ACC112 (cell line): ENCODE measurements around the gene HIP1R.
A peak's percentile ranks its signal among the peaks of the same experiment; 100 is the strongest.

Experiments
- H2AFZ ChIP-seq: fragments of 200-600 bp; sonication (generic); one replicate; pipeline ENCODE4 v1.6.0; 2017; ENCODE audit warnings: antibody characterized with exemption, low read length; ENCODE audit not compliant: unreplicated experiment
- H3K27ac ChIP-seq: fragments of 200-600 bp; sonication (generic); 2 replicates; pipeline ENCODE4 v1.5.1; 2014; ENCODE audit warnings: low read depth, mild to moderate bottlenecking, antibody characterized with exemption, low read length, moderate library complexity
- H3K27me3 ChIP-seq: fragments of 200-600 bp; sonication (generic); 2 replicates; pipeline ENCODE4 v1.6.1; 2014; ENCODE audit warnings: mild to moderate bottlenecking, antibody characterized with exemption, low read length, moderate library complexity, mixed read lengths; ENCODE audit not compliant: insufficient read depth
- H3K36me3 ChIP-seq: fragments of 200-600 bp; sonication (generic); 2 replicates; pipeline ENCODE4 v1.6.1; 2016; ENCODE audit warnings: mild to moderate bottlenecking, antibody characterized with exemption, low read length, moderate library complexity, mixed read lengths; ENCODE audit not compliant: insufficient read depth
- H3K4me1 ChIP-seq: fragments of 200-600 bp; sonication (generic); one replicate; pipeline ENCODE4 v1.6.1; 2016; ENCODE audit warnings: low read length, mixed read lengths; ENCODE audit not compliant: insufficient read depth, unreplicated experiment, control insufficient read depth
- H3K4me3 ChIP-seq: fragments of 200-600 bp; sonication (generic); 2 replicates; pipeline ENCODE4 v1.5.1; 2014; ENCODE audit warnings: mild to moderate bottlenecking, low read depth, low read length
- H3K79me2 ChIP-seq: fragments of 200-600 bp; sonication (generic); one replicate; pipeline ENCODE4 v1.6.0; 2016; ENCODE audit warnings: low read length; ENCODE audit not compliant: control insufficient read depth, unreplicated experiment, insufficient read depth

The HIP1R gene

DNA sequence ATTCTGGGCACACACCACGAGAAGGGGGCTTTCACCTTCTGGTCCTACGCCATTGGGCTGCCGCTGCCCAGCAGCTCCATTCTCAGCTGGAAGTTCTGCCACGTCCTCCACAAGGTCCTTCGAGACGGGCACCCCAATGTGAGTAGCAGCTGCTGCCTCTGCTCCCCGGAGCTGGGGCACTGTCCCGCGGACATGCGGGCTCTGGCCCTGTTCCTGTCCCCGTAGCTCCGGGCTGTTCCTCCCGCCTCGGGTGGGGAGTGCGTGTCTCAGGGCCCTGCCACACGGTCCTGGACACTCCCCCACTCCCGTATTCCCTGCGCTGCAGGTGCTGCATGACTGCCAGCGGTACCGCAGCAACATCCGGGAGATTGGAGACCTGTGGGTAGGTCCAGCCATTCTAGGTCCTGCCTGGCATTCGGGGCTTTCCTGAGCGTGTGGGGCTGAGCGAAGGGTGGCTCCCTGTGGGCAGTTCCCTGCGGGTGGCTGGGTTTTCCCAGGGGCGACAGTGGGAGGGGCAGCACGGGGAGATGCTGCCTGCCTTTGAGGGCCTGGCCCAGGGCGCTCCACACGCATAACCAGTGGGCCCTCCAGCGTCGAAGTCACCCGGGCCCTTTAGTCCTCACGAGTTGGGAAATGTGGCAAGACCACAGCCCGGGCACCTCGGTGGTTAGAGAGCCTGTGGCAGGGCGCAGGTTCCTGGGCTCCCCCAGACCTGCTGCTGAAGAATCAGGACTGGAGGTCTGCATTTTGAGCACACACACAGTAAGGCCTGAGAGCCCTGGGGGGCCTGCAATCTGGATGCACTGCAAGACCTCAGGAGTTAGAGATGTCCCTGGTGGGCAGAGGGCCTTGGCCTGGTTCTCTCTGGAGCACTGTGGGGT is 13.5 kb downstream of the HIP1R start:
- peaks cover 3% of the 10 kb centered on the region for H3K79me2 ChIP-seq
- H3K4me1 ChIP-seq = peaks cover 25% of the 10 kb centered on the region
- no peaks in the 10 kb centered on the region for H3K27me3 ChIP-seq
- no peak overlapping the region for H2AFZ ChIP-seq
- no peak overlapping the region for H3K4me3 ChIP-seq
- H3K36me3 ChIP-seq = no peaks in the 10 kb centered on the region
- no peak overlapping the region for H3K27ac ChIP-seq

DNA sequence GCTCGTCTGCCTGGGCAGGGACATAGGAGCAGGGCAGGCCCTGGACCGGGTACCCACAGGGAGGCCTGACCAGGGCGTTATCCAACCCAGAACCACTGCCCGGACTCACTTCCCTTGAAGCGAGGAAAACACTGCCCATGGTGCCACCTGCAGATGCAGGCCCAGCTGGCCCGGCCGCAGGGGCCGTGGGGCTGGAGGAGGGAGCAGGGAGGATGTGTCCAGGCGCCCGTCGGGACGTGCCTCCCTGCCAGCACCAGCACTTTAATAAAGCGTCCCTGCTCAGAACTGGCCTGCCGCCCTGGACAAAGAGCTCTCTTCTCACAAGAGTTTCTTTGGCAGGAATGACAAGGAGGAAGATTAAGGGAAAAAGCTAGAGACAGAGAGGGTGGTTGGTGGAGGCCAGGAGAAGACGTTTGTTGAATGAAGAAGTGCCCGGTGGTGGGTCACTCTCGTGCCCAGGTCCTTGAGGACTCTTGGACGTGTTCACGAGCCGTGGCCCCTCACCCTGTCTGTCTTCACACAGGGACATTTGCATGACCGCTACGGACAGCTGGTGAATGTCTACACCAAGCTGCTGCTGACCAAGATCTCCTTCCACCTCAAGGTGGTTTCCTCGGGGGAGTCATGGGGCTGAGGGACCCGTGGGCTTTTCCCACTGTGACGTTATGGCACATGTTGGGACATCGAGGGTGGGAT is 14.2 kb downstream of the HIP1R start:
- Histone ChIP-seq H3K36me3 (no peaks in the 10 kb centered on the region), H3K27ac (no peak overlapping the region), H3K4me1 (peaks cover 25% of the 10 kb centered on the region), H2AFZ (no peak overlapping the region), H3K27me3 (no peaks in the 10 kb centered on the region), H3K79me2 (peaks cover under 1% of the 10 kb centered on the region), H3K4me3 (no peak overlapping the region)

DNA sequence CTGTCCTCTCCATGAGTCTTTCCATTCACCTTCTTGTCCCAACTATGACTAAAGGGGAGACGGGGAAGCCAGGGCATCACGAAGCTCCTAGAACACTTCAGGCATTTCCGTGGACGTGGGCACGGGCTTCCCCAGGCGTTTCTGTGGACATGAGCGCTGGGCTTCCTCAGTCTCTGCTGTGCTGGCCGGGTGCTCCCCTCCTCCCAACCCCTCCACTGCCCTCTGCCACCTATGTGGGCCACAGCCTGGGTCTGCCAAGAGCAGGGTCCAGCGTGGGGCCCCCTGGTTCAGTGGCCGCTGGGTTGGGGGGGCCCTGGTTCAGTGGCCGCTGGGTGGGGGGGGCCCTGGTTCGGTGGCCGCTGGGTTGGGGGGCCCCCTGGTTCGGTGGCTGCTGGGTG is 14.8 kb downstream of the HIP1R start:
- Histone ChIP-seq H3K27me3 (no peaks in the 10 kb centered on the region), H3K36me3 (no peaks in the 10 kb centered on the region), H3K79me2 (no peaks in the 10 kb centered on the region), H3K4me3 (no peak overlapping the region), H3K4me1 (peaks cover 25% of the 10 kb centered on the region), H2AFZ (no peak overlapping the region), H3K27ac (no peak overlapping the region)

- Histone ChIP-seq H3K27ac (no peak overlapping the region), H3K36me3 (no peaks in the 10 kb centered on the region), H3K79me2 (no peaks in the 10 kb centered on the region), H3K4me1 (peaks cover 25% of the 10 kb centered on the region), H3K27me3 (no peaks in the 10 kb centered on the region), H3K4me3 (no peak overlapping the region), H2AFZ (no peak overlapping the region)
Measured at GRCh38 chr12:122850695-122851350, 15.6 kb downstream of the HIP1R start.

- no peaks in the 10 kb centered on the region for H3K27me3 ChIP-seq
- H3K79me2 ChIP-seq = no peaks in the 10 kb centered on the region
- H3K4me1 ChIP-seq = peaks cover 25% of the 10 kb centered on the region
- no peak overlapping the region for H3K4me3 ChIP-seq
- H3K27ac ChIP-seq = peak overlapping the region; percentile 78
- H3K36me3 ChIP-seq = no peaks in the 10 kb centered on the region
- H2AFZ ChIP-seq = no peak overlapping the region
Measured at GRCh38 chr12:122851820-122852219, 16.6 kb downstream of the HIP1R start.

- Histone ChIP-seq H3K27me3 (no peaks in the 10 kb centered on the region), H3K79me2 (no peaks in the 10 kb centered on the region), H3K27ac (peak overlapping the region; percentile 78), H3K4me1 (peaks cover 25% of the 10 kb centered on the region), H3K4me3 (no peak overlapping the region), H2AFZ (no peak overlapping the region), H3K36me3 (no peaks in the 10 kb centered on the region)
Measured at GRCh38 chr12:122852336-122853275, 17.3 kb downstream of the HIP1R start.

DNA sequence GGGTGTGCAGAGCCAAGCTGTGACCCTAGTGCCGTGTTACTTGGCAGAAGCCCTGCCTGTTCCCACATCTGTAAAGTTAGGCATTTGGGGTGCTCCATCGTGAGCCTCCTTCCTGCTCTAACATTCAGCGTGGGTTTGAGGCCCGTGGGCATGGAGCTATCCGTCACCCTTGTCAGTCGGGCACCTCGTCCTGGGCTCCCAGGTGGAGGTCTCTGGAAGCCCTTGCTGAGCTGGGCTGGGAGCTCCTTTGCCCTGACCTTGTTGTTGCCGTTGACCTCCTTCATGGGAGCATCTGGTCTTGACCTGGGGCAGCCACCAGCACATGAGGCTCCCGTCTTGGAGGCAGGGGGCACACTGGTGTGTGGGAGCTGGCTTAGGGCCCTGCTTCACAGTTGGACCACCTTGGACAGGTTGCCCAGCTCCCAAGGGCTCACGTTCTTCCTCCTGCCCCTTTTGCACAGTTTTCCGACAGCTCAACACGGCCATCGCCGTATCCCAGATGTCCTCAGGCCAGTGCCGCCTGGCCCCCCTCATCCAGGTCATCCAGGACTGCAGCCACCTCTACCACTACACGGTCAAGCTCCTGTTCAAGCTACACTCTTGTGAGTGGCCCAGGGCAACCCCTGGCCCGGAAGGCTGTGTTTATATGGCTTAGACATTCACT is 18.5 kb downstream of the HIP1R start:
- Histone ChIP-seq H3K79me2 (no peaks in the 10 kb centered on the region), H3K27ac (no peak overlapping the region), H3K27me3 (no peaks in the 10 kb centered on the region), H3K4me1 (peaks cover 25% of the 10 kb centered on the region), H3K36me3 (no peaks in the 10 kb centered on the region), H2AFZ (no peak overlapping the region), H3K4me3 (no peak overlapping the region)

GRCh38 chr12:122854554-122854953 is 19.3 kb downstream of the HIP1R start:
- Histone ChIP-seq H2AFZ (no peak overlapping the region), H3K4me1 (peaks cover 25% of the 10 kb centered on the region), H3K4me3 (no peak overlapping the region), H3K27ac (no peak overlapping the region), H3K79me2 (no peaks in the 10 kb centered on the region), H3K27me3 (no peaks in the 10 kb centered on the region), H3K36me3 (no peaks in the 10 kb centered on the region)

DNA sequence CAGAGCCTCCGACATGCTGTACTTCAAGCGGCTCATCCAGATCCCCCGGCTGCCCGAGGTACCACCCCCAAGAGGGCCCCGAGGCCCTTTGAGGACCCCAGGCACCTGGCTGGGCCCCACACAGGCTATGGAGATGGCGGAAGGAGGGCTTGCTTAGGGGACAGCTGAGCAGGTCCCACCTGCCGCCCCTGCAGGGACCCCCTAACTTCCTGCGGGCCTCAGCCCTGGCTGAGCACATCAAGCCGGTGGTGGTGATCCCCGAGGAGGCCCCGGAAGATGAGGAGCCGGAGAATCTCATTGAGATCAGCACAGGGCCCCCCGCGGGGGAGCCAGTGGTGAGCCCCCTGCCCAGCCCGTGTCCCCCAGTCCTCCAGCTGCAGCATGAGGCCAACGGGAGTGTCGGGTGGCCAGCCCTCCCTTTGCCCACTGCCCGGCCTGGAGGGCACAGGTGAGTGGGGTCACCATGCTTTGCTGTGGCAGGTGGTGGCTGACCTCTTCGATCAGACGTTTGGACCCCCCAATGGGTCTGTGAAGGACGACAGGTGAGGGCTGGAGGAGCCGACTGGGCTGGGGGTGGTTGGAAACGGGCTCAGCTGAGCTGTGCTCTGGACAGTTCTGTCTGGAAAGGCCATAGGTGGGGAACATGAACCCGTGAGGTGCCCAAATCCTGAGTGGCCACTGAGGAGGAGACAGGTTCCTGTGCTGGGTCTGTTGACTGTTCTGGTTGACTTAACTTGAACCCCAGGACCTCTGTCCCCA is 20.0 kb downstream of the HIP1R start:
- no peaks in the 10 kb centered on the region for H3K36me3 ChIP-seq
- no peaks in the 10 kb centered on the region for H3K27me3 ChIP-seq
- peaks cover 25% of the 10 kb centered on the region for H3K4me1 ChIP-seq
- H2AFZ ChIP-seq = no peak overlapping the region
- no peak overlapping the region for H3K27ac ChIP-seq
- no peak overlapping the region for H3K4me3 ChIP-seq
- no peaks in the 10 kb centered on the region for H3K79me2 ChIP-seq
